ENCODE results near the gene BEAN1.

Gene BEAN1

GRCh38 chr16:66523861-66524354, 96.8 kb downstream of the BEAN1 start:
- H3K36me3 ChIP-seq (ENCODE audit: control insufficient read depth, insufficient read depth, low read length): no peaks in the 10 kb centered on the region
- H2BK120ac ChIP-seq (ENCODE audit: low read depth, low read length): no peak overlapping the region

GRCh38 chr16:66524601-66525164, 97.6 kb downstream of the BEAN1 start:
- no peak overlapping the region for H3K18ac ChIP-seq (ENCODE audit: low read length)
- H3K79me2 ChIP-seq (ENCODE audit: control insufficient read depth, insufficient read depth, low read length): no peaks in the 10 kb centered on the region
- no peaks in the 10 kb centered on the region for H3K36me3 ChIP-seq (ENCODE audit: control insufficient read depth, insufficient read depth, low read length)
- H4K5ac ChIP-seq (ENCODE audit: low read length): no peak overlapping the region
- no peak overlapping the region for H2BK15ac ChIP-seq (replicated peaks; ENCODE audit: low read depth)
- H3K23ac ChIP-seq (ENCODE audit: low read length): no peak overlapping the region
- H3K4me3 ChIP-seq (ENCODE audit: low read length): no peak overlapping the region
- H2BK120ac ChIP-seq (ENCODE audit: low read depth, low read length): no peak overlapping the region
- H2BK5ac ChIP-seq (ENCODE audit: low read length): no peak overlapping the region
- H3K4me2 ChIP-seq (ENCODE audit: low read length): no peak overlapping the region
- H3K27ac ChIP-seq (ENCODE audit: low read depth, low read length): no peak overlapping the region
- H4K8ac ChIP-seq (ENCODE audit: low read depth, low read length): no peak overlapping the region
- DNase-seq: no peak
- no peaks in the 10 kb centered on the region for H3K27me3 ChIP-seq (ENCODE audit: insufficient read depth, low read length, poor library complexity)
- no peak overlapping the region for H2AK5ac ChIP-seq (ENCODE audit: low read length)
- H3K9ac ChIP-seq (ENCODE audit: low read length): no peak overlapping the region
- H3K56ac ChIP-seq (ENCODE audit: low read length): no peak overlapping the region
- WGBS (ENCODE audit: extremely low coverage, insufficient coverage, low lambda C conversion rate): no CpG with 5 or more reads among the region's 6 CpGs
- H3K4ac ChIP-seq (ENCODE audit: low read depth, low read length): no peak overlapping the region
- no peaks in the 10 kb centered on the region for H3K4me1 ChIP-seq (ENCODE audit: control insufficient read depth, low read depth, low read length)
- no peaks in the 10 kb centered on the region for H3K79me1 ChIP-seq (ENCODE audit: low read length)

More at GRCh38 chr16:66523861-66524354, 96.8 kb downstream of the BEAN1 start:
- H3K27me3 ChIP-seq (ENCODE audit: insufficient read depth, low read length, poor library complexity): no peaks in the 10 kb centered on the region
- no peaks in the 10 kb centered on the region for H3K79me2 ChIP-seq (ENCODE audit: control insufficient read depth, insufficient read depth, low read length)
- no CpG with 5 or more reads among the region's 9 CpGs for WGBS (ENCODE audit: extremely low coverage, insufficient coverage, low lambda C conversion rate)
- no peak overlapping the region for H3K4me3 ChIP-seq (ENCODE audit: low read length)
- no peak overlapping the region for H3K4ac ChIP-seq (ENCODE audit: low read depth, low read length)
- no peak overlapping the region for H2AK5ac ChIP-seq (ENCODE audit: low read length)
- no peak overlapping the region for H3K9ac ChIP-seq (ENCODE audit: low read length)
- H4K5ac ChIP-seq (ENCODE audit: low read length): no peak overlapping the region
- no peak overlapping the region for H3K4me2 ChIP-seq (ENCODE audit: low read length)
- H3K4me1 ChIP-seq (ENCODE audit: control insufficient read depth, low read depth, low read length): no peaks in the 10 kb centered on the region
- H3K56ac ChIP-seq (ENCODE audit: low read length): no peak overlapping the region
- H3K18ac ChIP-seq (ENCODE audit: low read length): no peak overlapping the region
- H3K27ac ChIP-seq (ENCODE audit: low read depth, low read length): no peak overlapping the region
- H3K23ac ChIP-seq (ENCODE audit: low read length): no peak overlapping the region
- H2BK5ac ChIP-seq (ENCODE audit: low read length): no peak overlapping the region
- no peak overlapping the region for H4K8ac ChIP-seq (ENCODE audit: low read depth, low read length)
- DNase-seq: no peak
- H2BK15ac ChIP-seq (replicated peaks; ENCODE audit: low read depth): no peak overlapping the region
- H3K79me1 ChIP-seq (ENCODE audit: low read length): no peaks in the 10 kb centered on the region

GRCh38 chr16:66525396-66526180, 98.5 kb downstream of the BEAN1 start:
- no peaks in the 10 kb centered on the region for H3K27me3 ChIP-seq (ENCODE audit: insufficient read depth, low read length, poor library complexity)
- no peak overlapping the region for H3K4me3 ChIP-seq (ENCODE audit: low read length)
- H2BK5ac ChIP-seq (ENCODE audit: low read length): no peak overlapping the region
- no peaks in the 10 kb centered on the region for H3K79me1 ChIP-seq (ENCODE audit: low read length)
- H3K56ac ChIP-seq (ENCODE audit: low read length): no peak overlapping the region
- H4K8ac ChIP-seq (ENCODE audit: low read depth, low read length): no peak overlapping the region
- H3K18ac ChIP-seq (ENCODE audit: low read length): no peak overlapping the region
- no peak overlapping the region for H2BK15ac ChIP-seq (replicated peaks; ENCODE audit: low read depth)
- no peaks in the 10 kb centered on the region for H3K36me3 ChIP-seq (ENCODE audit: control insufficient read depth, insufficient read depth, low read length)
- no peaks in the 10 kb centered on the region for H3K4me1 ChIP-seq (ENCODE audit: control insufficient read depth, low read depth, low read length)
- H3K9ac ChIP-seq (ENCODE audit: low read length): no peak overlapping the region
- no peak overlapping the region for H3K27ac ChIP-seq (ENCODE audit: low read depth, low read length)
- no peak overlapping the region for H2BK120ac ChIP-seq (ENCODE audit: low read depth, low read length)
- no peak overlapping the region for H3K4ac ChIP-seq (ENCODE audit: low read depth, low read length)
- H3K79me2 ChIP-seq (ENCODE audit: control insufficient read depth, insufficient read depth, low read length): no peaks in the 10 kb centered on the region
- no peak overlapping the region for H3K23ac ChIP-seq (ENCODE audit: low read length)
- no CpG with 5 or more reads among the region's 9 CpGs for WGBS (ENCODE audit: extremely low coverage, insufficient coverage, low lambda C conversion rate)
- no peak overlapping the region for H4K5ac ChIP-seq (ENCODE audit: low read length)
- DNase-seq: no peak
- H3K4me2 ChIP-seq (ENCODE audit: low read length): no peak overlapping the region
- no peak overlapping the region for H2AK5ac ChIP-seq (ENCODE audit: low read length)

GRCh38 chr16:66528294-66528693, 101.2 kb downstream of the BEAN1 start:
- no CpG with 5 or more reads among the region's 5 CpGs for WGBS (ENCODE audit: extremely low coverage, insufficient coverage, low lambda C conversion rate)
- no peak overlapping the region for H2AK5ac ChIP-seq (ENCODE audit: low read length)
- H3K23ac ChIP-seq (ENCODE audit: low read length): no peak overlapping the region
- no peak overlapping the region for H4K5ac ChIP-seq (ENCODE audit: low read length)
- H3K9ac ChIP-seq (ENCODE audit: low read length): no peak overlapping the region
- no peak overlapping the region for H3K27ac ChIP-seq (ENCODE audit: low read depth, low read length)
- H3K27me3 ChIP-seq (ENCODE audit: insufficient read depth, low read length, poor library complexity): no peaks in the 10 kb centered on the region
- H3K79me1 ChIP-seq (ENCODE audit: low read length): no peaks in the 10 kb centered on the region
- H2BK15ac ChIP-seq (replicated peaks; ENCODE audit: low read depth): no peak overlapping the region
- no peaks in the 10 kb centered on the region for H3K79me2 ChIP-seq (ENCODE audit: control insufficient read depth, insufficient read depth, low read length)
- no peak overlapping the region for H3K18ac ChIP-seq (ENCODE audit: low read length)
- no peak overlapping the region for H4K8ac ChIP-seq (ENCODE audit: low read depth, low read length)
- no peak overlapping the region for H3K56ac ChIP-seq (ENCODE audit: low read length)
- no peak overlapping the region for H3K4ac ChIP-seq (ENCODE audit: low read depth, low read length)
- no peak overlapping the region for H3K4me3 ChIP-seq (ENCODE audit: low read length)
- no peak overlapping the region for H2BK5ac ChIP-seq (ENCODE audit: low read length)
- no peak for DNase-seq
- H3K4me2 ChIP-seq (ENCODE audit: low read length): no peak overlapping the region
- H3K36me3 ChIP-seq (ENCODE audit: control insufficient read depth, insufficient read depth, low read length): no peaks in the 10 kb centered on the region
- no peak overlapping the region for H2BK120ac ChIP-seq (ENCODE audit: low read depth, low read length)
- H3K4me1 ChIP-seq (ENCODE audit: control insufficient read depth, low read depth, low read length): no peaks in the 10 kb centered on the region

DNA sequence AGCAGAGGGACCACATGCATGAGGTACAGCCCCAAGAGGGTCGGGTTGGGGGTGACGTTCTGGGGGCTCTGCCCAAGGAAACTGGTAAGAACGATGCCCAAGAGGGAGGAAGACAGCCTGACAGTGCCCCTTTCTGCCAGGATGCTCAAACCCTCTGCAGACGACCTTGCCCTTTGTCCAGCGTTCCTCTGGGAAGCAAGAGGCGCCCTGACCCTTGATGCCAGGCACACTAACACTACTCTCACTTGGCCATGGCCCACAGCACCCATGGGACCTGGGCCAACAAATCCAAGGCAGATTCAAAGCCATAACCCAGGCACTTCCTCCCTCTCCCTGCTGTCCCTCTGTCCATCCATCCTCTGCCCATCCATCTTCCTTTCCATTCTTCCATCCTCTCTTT, 102.4 kb downstream of the BEAN1 start:
- H2BK120ac ChIP-seq (ENCODE audit: low read depth, low read length): no peak overlapping the region
- no peak overlapping the region for H3K9ac ChIP-seq (ENCODE audit: low read length)
- no peak overlapping the region for H3K56ac ChIP-seq (ENCODE audit: low read length)
- no peaks in the 10 kb centered on the region for H3K79me1 ChIP-seq (ENCODE audit: low read length)
- no peak overlapping the region for H3K18ac ChIP-seq (ENCODE audit: low read length)
- H4K8ac ChIP-seq (ENCODE audit: low read depth, low read length): no peak overlapping the region
- H3K4me2 ChIP-seq (ENCODE audit: low read length): no peak overlapping the region
- no peaks in the 10 kb centered on the region for H3K27me3 ChIP-seq (ENCODE audit: insufficient read depth, low read length, poor library complexity)
- no peak overlapping the region for H3K4ac ChIP-seq (ENCODE audit: low read depth, low read length)
- H3K27ac ChIP-seq (ENCODE audit: low read depth, low read length): no peak overlapping the region
- no peak overlapping the region for H2BK5ac ChIP-seq (ENCODE audit: low read length)
- WGBS (ENCODE audit: extremely low coverage, insufficient coverage, low lambda C conversion rate): no CpG with 5 or more reads among the region's 6 CpGs
- no peak overlapping the region for H4K5ac ChIP-seq (ENCODE audit: low read length)
- H2BK15ac ChIP-seq (replicated peaks; ENCODE audit: low read depth): no peak overlapping the region
- H3K23ac ChIP-seq (ENCODE audit: low read length): no peak overlapping the region
- H3K36me3 ChIP-seq (ENCODE audit: control insufficient read depth, insufficient read depth, low read length): no peaks in the 10 kb centered on the region
- no peaks in the 10 kb centered on the region for H3K4me1 ChIP-seq (ENCODE audit: control insufficient read depth, low read depth, low read length)
- DNase-seq: no peak
- no peak overlapping the region for H2AK5ac ChIP-seq (ENCODE audit: low read length)
- no peaks in the 10 kb centered on the region for H3K79me2 ChIP-seq (ENCODE audit: control insufficient read depth, insufficient read depth, low read length)
- no peak overlapping the region for H3K4me3 ChIP-seq (ENCODE audit: low read length)

Measured in mesendoderm (in vitro differentiated cells).